Stomach (tissue), 4 donors: ENCODE data around the gene MSL3B.

Experiments
- EP300 ChIP-seq: sonication (generic); formaldehyde crosslinking; IDR thresholded peaks from one replicate; pipeline ENCODE4 v1.6.1; 2017; ENCODE audit warnings: antibody characterized with exemption
- POLR2A ChIP-seq, 4 donors: fragments of 450-650 bp; IDR thresholded peaks; one replicate each; pipeline ENCODE4 v1.6.1; 2016; ENCODE audit warnings: antibody characterized with exemption in 4 of 4, control low read depth in 2 of 4, mild to moderate bottlenecking in 1 of 4, moderate library complexity in 1 of 4
- POLR2AphosphoS5 ChIP-seq, 3 donors: sonication (generic); formaldehyde crosslinking; IDR thresholded peaks; one replicate each; pipeline ENCODE4 v1.6.1; 2016; ENCODE audit warnings: antibody characterized with exemption in 3 of 3
- TF ChIP-seq, protein P1 (sequence below), 7 experiments: fragments of 450-650 bp in 4 of 7; fragments of 200-600 bp in 3 of 7; sonication (generic) in 3 of 7; IDR thresholded peaks; one replicate each; pipeline ENCODE4 v1.5.1; 2016 to 2019; ENCODE audit warnings: antibody characterized with exemption in 7 of 7, control low read depth in 2 of 7, mild to moderate bottlenecking in 1 of 7

DNA sequence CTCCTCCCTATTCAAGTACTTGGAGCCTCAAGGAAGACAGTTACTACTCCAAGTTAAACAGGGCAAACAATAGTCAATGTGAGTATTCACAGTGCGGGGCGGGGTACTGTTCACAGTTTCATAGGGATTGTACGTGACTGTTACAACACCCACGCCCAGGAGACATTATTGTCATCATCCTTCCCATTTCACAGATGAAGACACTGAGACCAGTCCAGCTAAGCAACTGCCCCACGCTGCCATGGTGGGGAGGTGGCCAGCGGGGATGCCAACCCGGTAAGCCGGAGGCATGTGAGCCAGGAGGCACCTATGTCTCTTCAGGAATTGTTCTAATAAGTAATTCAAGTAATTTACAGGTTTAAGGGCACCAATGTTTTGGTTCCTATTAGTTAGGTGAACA lies 14.8 kb downstream of the MSL3B start:
- TF ChIP-seq POLR2A (IDR thresholded peaks at IDR 0.05) (no peak), POLR2AphosphoS5 (IDR thresholded peaks at IDR 0.05) (no peak), EP300 (no peak)
- TF ChIP-seq, protein P1, sequence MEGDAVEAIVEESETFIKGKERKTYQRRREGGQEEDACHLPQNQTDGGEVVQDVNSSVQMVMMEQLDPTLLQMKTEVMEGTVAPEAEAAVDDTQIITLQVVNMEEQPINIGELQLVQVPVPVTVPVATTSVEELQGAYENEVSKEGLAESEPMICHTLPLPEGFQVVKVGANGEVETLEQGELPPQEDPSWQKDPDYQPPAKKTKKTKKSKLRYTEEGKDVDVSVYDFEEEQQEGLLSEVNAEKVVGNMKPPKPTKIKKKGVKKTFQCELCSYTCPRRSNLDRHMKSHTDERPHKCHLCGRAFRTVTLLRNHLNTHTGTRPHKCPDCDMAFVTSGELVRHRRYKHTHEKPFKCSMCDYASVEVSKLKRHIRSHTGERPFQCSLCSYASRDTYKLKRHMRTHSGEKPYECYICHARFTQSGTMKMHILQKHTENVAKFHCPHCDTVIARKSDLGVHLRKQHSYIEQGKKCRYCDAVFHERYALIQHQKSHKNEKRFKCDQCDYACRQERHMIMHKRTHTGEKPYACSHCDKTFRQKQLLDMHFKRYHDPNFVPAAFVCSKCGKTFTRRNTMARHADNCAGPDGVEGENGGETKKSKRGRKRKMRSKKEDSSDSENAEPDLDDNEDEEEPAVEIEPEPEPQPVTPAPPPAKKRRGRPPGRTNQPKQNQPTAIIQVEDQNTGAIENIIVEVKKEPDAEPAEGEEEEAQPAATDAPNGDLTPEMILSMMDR (IDR thresholded peaks at IDR 0.05) = no peak
